ENCODE data around the gene GRID1. TPM values are rescaled to one million over a fixed set of nuclear protein-coding genes. Genes with fewer than 3 reads are reported as not detected.

Gene GRID1
- total and polyA plus RNA-seq, 10 of the 15 experiments (the other 5 are each of a cell fraction or from before 2014, with no cell fraction given), result 0.04 to 0.62 (median 0.08) TPM; not detected in 5

GRCh38 chr10:86044029-86044428 is 322.6 kb downstream of the GRID1 start:
- 8% methylated on average over 2 of the region's 2 CpGs for WGBS (ENCODE audit: insufficient coverage, insufficient replicate concordance, low lambda C conversion rate, missing lambda C conversion rate)
- Histone ChIP-seq H3K4me3 (no peak overlapping the region), H3K4me2 (ENCODE audit: control insufficient read depth, insufficient read depth) (no peak overlapping the region), H3K9ac (ENCODE audit: control insufficient read depth, insufficient read depth, low read length) (no peak overlapping the region), H3K9me3 (replicated peaks; ENCODE audit: control insufficient read depth, insufficient read depth, low read length) (no peaks in the 10 kb centered on the region), H4K20me1 (ENCODE audit: control insufficient read depth, insufficient read depth) (no peaks in the 10 kb centered on the region), H3K79me2 (ENCODE audit: control insufficient read depth, insufficient read depth, low read length) (no peaks in the 10 kb centered on the region), H3K27ac (ENCODE audit: control insufficient read depth, insufficient read depth) (no peak overlapping the region), H3K27me3 (replicated peaks in 1 of 2; ENCODE audit: control insufficient read depth in 2 of 2, insufficient read depth in 2 of 2, low read length in 1 of 2) (no peaks in the 10 kb centered on the region), H3K36me3 (ENCODE audit: control insufficient read depth in 2 of 2, insufficient read depth in 2 of 2, low read length in 1 of 2) (no peaks in the 10 kb centered on the region), H3K4me1 (ENCODE audit: control insufficient read depth, insufficient read depth, low read length) (no peaks in the 10 kb centered on the region), H2AFZ (ENCODE audit: control insufficient read depth, low read depth, low read length) (no peak overlapping the region)
- RAD21 ChIA-PET (ENCODE audit: unreplicated experiment), result no interaction called here
- ATAC-seq (no peak), DNase-seq (ENCODE audit: low read depth, low spot score) (no peak), FAIRE-seq (no peak)
- no peak for TF ChIP-seq EED (IDR thresholded peaks at IDR 0.05; ENCODE audit: low read depth)
- no peak for TF ChIP-seq CHD2 (IDR thresholded peaks at IDR 0.05; ENCODE audit: borderline replicate concordance, low read depth, low read length)
- no peak for TF ChIP-seq WRNIP1 (IDR thresholded peaks at IDR 0.05; ENCODE audit: borderline replicate concordance, low read depth, low read length)
- no peak for TF ChIP-seq ZNF687 (IDR thresholded peaks at IDR 0.05)
- TF ChIP-seq TARDBP (IDR thresholded peaks at IDR 0.05; ENCODE audit: borderline replicate concordance), result no peak
- TF ChIP-seq EZH2 (IDR thresholded peaks at IDR 0.05; ENCODE audit: borderline replicate concordance, control insufficient read depth, low read depth, low read length), result no peak
- TF ChIP-seq HDAC2 (IDR thresholded peaks at IDR 0.05), result no peak
- TF ChIP-seq HDAC6 (IDR thresholded peaks at IDR 0.05; ENCODE audit: unreplicated experiment), result no peak
- TF ChIP-seq ZBTB11 (CRISPR knock-in tag; IDR thresholded peaks at IDR 0.05), result no peak
- TF ChIP-seq CREM (IDR thresholded peaks at IDR 0.05; ENCODE audit: low read depth), result no peak
- no peak for TF ChIP-seq MTA2 (IDR thresholded peaks at IDR 0.05; ENCODE audit: low read depth)
- TF ChIP-seq BHLHE40 (IDR thresholded peaks at IDR 0.05; ENCODE audit: borderline replicate concordance in 1 of 2, low read depth in 2 of 2, low read length in 1 of 2), result no peak
- no peak for TF ChIP-seq CBFB (IDR thresholded peaks at IDR 0.05; ENCODE audit: low read depth)
- TF ChIP-seq ZNF622 (IDR thresholded peaks at IDR 0.05), result no peak
- no peak for TF ChIP-seq BCL3 (IDR thresholded peaks at IDR 0.05; ENCODE audit: borderline replicate concordance, insufficient read depth, low read depth, low read length, poor library complexity, severe bottlenecking)
- no peak for TF ChIP-seq KAT2A (conservative IDR thresholded peaks at IDR 0.05; ENCODE audit: control insufficient read depth, low read depth, low read length)
- no TSS peak for BruUV-seq (replicated peaks)
- in situ Hi-C loops (cut with MboI), result no loop called here
- POLR2A ChIA-PET, result no interaction called here
- SMC1A ChIA-PET (ENCODE audit: uncharacterized antibody, unreplicated experiment), result no interaction called here
- intact Hi-C loops (cut with micrococcal nuclease; ENCODE audit: unreplicated experiment), result no loop called here
- CTCF ChIA-PET, result no interaction called here
